Right lung (tissue), 5 donors: ENCODE measurements around the gene ASMTL. TPM values are rescaled to one million over a fixed set of nuclear protein-coding genes. Genes with fewer than 3 reads are reported as not detected.
"Not testable (repeated sequence)": the region's sequence is repeated elsewhere in the genome, so short reads cannot be mapped to it uniquely, and the experiment has no call there.

Experiments
- DNase-seq, 2 donors: peaks; one replicate each; pipeline ENCODE4 v3.0.0-alpha.2; 2013
- polyA plus RNA-seq, 5 donors: library from polyadenylated mRNA; unstranded; fragments of 120-200 nt; gene quantifications; one replicate each; pipeline versions ENCODE4 v1.2.1 to v1.2.3, GENCODE V29; 2013; ENCODE audit warnings: inconsistent platforms in 1 of 5, low replicate concordance in 1 of 5; ENCODE audit not compliant: insufficient read length in 5 of 5, insufficient read depth in 1 of 5

ASMTL gene
- polyA plus RNA-seq, 5 donors, result 17.2 to 32.1 (median 26.6) TPM

DNA sequence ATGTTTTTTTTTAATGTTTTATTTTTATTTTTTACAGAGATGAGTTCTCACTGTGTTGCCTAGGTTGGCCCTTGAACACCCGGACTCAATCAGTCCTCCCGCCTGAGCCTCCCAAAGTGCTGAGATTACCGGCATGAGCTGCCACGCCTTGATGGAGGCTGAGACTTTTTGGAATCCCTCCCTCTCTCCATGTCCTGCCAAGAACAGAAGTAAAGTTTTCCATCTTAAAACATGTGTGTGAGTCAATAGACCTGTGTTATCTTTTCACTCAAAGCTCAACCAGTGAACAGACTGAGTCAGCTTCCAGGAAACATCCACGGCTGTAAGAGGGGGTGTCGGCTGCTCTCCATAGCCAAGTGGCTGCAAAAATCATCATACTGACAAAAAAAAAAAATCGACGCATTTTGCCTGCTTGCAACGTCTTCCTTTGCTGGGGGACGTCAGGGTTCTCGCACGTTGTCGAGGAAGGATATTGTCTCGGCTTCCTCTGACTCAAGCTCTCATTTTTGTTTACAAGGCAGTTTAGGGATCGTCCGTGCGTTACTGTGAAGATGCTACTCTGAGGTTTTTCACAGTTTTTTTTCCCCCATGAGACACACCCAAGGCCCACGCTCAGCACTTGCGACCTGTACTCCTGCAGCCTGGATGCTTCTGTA is 10.0 kb upstream of the ASMTL start:
- DNase-seq, result no peak

DNA sequence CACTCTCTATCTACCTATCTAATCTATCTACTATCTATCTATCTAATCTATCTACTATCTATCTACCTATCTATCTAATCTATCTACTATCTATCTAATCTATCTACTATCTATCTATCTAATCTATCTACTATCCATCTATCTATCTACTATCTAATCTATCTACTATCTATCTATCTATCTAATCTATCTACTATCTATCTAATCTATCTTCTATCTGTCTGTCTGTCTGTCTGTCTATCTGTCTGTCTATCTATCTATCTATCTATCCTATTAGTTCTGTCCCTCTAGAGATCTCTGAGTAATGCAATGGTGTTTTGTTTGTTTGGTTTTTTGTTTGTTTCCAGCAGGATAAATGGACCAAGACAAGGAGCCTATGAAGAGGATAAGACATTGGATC is 9.4 kb upstream of the ASMTL start:
- DNase-seq, result no peak

DNA sequence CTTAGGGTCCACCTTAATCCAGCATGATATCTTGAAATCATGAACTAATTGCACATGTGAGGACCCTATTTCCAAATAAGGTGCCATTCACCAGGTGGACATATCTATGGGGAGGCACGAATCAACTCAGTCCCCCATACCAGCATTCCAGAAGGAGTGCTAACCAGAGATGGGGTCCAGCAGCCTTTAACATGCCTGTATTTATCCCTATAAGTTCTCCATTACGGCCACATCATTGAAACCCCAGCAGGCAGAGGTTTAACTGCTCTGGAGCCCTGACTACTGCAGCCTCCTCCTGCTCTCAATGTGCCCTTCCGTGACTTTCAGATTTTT is 3.2 kb upstream of the ASMTL start:
- DNase-seq, result no peak

DNA sequence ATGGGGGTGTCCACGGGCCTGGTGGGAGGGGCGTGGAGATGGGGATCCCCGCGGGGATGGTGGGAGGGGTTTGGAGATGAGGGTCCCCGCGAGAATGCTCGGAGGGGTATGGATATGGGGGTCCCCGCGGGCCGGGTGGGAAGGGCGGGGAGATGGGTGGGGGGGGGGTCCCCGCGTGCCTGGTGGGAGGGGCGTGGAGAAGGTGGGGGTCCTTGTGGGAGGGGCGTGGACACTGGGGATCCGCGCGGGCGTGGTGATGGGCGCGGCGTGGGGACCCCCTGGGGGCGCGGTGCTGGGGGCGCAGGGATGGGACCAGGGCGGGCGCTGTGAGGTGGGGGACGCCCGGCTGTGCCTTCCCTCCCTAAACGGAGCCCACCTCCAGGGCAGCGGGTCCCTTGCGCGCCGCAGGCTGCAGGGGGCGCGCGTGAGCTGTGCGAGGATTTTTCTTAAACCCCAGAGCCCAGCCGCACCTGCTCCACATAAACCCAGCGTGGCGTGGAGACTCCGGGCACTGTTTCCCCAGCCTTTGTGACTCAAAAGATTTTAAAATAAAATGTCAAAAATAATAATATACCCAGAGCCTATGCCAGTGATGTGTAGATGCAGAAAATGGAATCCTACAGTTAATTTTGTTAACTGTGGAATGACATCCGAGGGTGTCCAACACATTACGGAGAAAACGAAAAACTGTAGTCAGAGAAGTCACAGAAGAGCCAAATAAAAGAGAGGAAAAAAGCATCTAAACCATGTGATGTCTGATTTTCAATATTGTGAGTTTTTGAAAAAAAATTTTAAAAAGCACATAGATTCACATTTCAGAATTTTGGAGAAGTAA is 1.5 kb upstream of the ASMTL start:
- DNase-seq, result peak; percentile 55 to 64

DNA sequence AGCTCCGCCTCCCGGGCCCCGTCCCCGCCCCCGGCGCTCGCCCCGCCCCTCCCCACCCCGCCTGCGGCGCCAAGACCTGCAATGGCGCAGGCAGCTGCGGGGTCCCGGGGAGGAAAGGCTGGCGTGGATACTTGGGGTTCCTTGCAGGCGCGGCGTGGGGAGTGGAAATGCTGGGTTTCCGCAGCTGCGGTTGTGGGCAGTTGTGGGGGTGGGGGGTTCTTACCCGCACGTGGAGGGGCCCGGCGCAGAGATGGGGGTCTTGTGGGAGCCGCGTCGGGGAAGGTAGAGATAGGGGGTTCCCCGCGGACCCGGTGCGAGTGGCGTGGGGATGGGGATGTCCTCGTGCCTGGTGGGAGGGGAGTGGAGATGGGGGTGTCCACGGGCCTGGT is 680 bp upstream of the ASMTL start:
- DNase-seq, result no peak

DNA sequence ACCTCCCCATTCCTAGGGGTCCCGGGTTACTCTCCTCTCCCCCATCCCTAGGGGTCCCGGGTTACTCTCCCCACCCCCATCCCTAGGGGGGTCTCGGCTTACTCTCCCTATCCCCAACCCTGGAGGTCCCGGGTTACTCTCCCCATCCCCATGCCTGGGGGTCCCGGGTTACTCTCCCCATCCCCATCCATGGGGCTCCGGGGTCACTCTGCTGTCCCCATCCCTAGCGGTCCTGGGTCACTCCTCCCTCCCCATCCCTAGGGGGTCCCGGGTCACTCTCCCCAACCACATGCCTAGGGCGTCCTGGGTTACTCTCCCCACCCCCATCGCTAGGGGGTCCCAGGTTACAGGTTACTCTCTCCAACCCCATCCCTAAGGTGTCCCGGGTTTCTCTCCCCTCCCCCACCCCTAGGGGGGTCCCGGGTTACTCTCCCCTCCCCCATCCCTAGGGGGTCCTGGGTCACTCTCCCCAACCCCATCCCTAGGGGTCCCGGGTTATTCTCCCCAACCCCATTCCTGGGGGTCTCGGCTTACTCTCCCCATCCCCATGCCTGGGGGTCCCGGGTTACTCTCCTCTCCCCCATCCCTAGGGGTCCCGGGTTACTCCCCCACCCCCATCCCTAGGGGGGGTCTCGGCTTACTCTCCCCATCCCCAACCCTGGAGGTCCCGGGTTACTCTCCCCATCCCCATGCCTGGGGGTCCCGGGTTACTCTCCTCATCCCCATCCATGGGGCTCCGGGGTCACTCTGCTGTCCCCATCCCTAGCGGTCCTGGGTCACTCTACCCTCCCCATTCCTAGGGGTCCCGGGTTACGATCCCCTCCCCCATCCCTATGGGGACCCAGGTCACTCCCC is 821 bp downstream of the ASMTL start:
- DNase-seq, result no peak

DNA sequence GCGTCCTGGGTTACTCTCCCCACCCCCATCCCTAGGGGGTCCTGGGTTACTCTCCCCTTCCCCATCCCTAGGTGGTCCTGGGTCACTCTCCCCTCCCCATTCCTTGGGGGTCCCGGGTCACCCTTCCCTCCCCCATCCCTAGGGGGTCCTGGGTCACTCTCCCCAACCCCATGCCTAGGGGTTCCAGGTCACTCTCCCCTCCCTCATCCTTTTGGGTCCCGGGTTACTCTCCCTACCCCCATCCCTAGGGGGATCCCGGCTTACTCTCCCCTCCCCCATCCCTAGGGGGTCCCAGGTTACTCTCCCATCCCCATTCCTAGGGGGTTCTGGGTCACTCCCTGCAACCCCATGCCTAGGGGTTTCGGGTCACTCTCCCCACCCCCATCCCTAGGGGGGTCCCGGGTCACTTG is 1.5 kb downstream of the ASMTL start:
- no peak for DNase-seq

DNA sequence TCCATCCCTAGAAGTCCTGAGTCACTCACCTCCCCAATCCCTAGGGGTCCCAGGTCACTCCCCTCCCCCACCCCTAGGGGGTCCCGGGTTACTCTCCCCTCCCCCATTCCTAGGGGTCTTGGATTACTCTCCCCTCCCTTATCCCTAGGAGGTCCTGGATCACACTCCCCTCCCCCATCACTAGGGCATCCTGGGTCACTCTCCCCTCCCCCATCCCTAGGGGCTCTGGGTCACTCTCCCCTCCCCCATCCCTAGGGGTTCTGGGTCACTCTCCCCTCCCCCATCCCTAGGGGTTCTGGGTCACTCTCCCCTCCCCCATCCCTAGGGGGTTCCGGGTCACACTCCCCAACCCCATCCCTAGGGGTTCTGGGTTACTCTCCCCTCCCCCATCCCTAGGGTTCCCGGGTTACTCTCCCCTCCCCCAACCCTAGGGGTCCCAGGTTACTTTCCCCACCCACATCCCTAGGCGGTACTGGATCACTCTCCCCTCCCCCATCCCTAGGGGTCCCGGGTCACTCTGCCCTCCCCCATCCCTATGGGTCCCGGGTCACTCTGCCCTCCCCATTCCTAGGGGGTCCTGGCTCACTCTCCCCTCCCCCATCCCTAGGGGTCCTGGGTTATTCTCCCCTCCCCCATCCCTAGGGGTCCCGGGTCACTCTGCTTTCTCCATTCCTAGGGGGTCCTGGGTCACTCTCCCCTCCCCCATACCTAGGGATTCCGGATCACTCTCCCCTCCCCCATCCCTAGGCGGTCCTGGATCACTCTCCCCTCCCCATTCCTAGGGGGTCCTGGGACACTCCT is 2.1 kb downstream of the ASMTL start:
- no peak for DNase-seq

DNA sequence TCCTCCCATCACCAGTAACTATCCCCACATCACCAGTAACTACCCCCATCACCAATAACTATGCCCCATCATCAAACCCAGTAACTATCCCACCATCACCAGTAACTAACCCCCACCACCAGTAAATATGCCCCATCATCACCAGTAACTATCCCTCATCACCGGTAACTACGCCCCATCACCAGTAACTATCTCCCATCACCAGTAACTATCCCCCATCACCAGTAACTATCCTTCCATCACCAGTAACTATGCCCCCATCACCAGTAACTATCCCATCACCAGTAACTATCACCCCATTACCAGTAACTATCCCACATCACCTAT is 2.9 kb downstream of the ASMTL start:
- no peak for DNase-seq

DNA sequence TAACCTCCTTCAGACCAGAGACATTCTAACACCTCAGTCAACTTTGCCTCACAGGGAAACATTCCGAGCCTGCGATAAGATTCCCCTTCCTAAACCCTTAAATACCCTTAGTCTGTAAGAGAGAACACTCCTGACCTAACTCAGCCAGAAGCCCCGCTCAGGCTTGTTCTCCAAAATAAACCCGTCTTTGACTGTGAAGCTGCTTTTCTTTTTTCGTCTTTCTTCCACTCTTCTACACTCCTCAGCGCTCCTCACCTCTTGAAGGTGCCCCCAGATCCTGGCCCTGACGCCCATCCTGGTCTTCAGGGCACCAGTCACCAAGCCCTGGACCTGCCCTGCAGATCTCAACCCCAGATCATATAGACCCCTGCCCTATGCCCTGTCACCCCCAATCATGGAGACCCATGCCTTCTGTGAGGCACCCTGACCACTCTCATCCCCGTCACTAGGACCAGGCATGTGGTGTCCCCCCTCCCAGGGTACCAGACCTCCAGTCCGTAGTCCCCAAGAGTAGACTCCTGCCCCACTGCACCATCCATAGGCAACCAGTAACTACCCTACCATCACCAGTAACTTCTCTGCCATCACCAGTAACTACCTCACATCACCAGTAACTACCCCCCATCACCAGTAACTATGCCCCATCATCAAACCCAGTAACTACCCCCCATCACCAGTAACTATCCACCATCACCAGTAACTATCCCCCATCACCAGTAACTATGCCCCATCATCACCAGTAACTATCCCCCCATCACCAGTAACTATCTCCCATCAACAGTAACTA is 3.5 kb downstream of the ASMTL start:
- no peak for DNase-seq

DNA sequence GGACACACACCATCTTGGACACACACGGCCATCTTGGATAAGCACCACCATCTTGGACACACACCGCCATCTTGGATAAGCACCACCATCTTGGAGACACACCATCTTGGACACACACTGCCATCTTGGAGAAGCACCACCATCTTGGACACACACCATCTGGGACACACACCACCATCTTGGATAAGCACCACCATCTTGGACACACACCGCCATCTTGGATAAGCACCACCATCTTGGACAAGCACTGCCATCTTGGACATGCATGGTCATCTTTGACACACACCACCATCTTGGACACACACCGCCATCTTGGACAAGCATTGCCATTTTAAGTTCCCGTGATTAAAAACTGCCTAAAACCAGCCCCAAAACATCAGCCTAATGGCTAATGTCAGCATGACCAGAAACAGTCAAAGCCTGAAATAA is 4.1 kb downstream of the ASMTL start:
- DNase-seq, result not testable (repeated sequence)

DNA sequence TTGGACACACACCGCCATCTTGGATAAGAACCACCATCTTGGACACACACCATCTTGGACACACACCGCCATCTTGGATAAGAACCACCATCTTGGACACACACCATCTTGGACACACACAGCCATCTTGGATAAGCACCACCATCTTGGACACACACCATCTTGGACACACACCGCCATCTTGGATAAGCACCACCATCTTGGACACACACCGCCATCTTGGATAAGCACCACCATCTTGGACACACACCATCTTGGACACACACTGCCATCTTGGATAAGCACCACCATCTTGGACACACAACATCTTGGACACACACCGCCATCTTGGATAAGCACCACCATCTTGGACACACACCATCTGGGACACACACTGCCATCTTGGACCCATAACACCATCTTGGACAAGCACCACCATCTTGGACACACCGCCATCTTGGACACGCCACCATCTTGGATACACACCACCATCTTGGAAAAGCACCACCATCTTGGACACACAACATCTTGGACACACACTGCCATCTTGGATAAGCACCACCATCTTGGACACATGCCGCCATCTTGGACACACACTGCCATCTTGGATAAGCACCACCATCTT is 4.6 kb downstream of the ASMTL start:
- not testable (repeated sequence) for DNase-seq

DNA sequence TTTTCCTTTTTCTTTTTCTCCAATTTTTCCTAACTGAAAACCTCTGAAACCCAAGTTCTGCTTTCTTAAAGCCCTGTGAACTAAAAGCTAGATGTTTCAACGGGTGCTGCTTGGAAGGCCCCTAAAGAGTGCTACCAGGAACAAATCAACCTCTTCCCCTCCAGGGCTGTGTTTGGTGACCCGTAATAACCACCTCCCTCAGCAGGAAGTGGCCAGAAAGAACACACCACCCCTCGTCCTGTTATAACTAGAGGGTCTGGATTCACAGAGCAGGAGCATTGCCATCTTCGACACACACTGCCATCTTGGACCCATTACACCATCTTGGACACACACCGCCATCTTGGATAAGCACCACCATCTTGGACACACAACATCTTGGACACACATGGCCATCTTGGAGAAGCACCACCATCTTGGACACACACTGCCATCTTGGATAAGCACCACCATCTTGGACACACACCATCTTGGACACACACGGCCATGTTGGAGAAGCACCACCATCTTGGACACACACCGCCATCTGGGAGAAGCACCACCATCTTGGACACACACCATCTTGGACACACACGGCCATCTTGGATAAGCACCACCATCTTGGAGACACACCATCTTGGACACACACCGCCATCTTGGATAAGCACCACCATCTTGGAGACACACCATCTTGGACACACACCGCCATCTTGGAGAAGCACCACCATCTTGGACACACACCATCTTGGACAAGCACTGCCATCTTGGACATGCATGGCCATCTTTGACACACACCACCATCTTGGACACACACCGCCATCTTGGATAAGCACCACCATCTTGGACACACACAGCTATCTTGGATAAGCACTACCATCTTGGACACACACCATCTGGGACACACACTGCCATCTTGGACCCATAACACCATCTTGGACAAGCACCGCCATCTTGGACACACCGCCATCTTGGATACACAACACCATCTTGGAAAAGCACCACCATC is 5.4 kb downstream of the ASMTL start:
- not testable (repeated sequence) for DNase-seq

DNA sequence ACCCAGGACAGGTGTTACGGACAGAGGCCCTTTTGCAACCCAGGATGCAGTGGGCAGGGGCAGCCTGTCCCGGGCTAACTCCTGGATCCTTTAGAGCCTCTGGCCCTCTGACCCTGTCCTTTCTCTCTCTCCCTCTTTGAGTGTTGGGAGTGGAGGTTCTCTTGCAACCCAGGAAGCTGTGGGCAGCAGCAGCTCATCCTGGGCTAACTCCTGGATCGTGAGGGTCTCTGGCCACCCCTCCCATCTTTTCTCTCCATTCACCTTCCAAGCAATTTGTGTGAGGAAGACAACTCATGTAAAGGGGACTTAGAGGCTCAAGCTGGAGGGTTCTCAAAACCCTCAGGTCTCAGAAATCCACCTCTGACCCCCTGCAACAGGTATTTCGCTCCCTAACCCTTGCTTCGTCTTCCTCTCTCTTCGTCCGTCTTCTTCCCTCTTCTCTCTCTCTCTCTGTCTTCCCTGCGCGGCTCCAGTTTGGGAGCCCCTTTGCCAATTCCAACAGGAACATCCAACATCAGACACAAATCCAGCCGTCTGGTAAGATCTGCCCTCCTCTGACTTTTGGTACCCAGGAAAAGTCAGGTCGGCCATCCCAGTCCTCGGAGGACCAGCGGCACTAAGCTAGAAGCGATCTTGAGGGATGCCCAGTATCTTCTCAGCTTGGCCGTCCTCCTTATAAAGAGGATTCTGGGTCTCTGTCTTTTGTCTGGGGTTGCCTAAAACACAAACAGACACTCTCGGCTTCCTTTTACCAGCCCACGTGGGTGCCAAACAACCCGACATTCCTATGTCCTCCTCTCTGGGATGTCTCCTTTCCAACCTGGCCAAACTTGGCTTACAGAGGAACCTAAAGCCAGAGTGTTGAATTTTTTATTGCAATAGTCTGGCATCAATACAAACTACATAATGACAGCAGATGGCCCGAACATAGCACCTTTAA is 7.9 kb downstream of the ASMTL start:
- DNase-seq, result no peak

DNA sequence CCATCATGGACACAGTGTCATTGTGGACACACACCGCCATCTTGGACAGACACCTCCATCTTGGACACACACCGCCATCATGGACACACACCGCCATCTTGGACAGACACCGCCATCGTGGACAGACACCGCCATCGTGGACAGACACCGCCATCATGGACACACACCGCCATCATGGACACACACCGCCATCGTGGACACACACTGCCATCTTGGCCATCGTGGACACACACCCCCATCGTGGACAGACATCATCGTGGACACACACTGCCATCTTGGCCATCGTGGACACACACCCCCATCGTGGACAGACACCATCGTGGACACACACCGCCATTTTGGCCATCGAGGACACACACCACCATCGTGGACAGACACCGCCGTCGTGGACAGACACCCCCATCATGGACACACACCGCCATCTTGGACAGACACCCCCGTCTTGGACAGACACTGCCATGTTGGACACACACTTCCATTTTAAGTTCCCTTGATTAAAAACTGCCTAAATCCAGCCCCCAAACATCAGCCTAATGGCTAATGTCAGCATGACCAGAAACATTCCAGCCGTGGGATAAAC is 9.1 kb downstream of the ASMTL start:
- DNase-seq, result no peak

DNA sequence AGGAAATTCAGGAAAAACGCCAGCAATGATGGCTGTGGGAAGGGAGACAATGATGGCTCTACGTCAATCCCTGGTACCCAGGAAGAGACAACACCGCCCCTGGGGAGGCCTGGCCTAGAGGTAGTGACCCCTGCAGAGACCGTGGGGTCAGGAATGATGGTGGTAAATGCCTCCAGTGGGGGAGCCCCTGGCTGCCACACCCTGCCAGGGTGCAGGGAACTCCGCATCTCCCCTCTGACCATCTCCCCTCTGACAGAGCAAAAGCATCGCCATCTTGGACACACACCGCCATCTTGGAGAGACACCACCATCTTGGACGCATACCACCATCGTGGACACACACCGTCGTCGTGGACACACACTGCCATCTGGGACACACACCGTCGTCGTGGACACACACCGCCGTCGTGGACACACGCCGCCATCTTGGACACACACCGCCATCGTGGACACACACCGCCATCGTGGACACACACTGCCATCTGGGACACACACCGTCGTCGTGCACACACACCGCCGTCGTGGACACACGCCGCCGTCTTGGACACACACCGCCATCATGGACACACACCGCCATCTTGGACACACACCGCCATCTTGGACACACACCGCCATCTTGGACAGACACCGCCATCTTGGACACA is 9.9 kb downstream of the ASMTL start:
- DNase-seq, result no peak

DNA sequence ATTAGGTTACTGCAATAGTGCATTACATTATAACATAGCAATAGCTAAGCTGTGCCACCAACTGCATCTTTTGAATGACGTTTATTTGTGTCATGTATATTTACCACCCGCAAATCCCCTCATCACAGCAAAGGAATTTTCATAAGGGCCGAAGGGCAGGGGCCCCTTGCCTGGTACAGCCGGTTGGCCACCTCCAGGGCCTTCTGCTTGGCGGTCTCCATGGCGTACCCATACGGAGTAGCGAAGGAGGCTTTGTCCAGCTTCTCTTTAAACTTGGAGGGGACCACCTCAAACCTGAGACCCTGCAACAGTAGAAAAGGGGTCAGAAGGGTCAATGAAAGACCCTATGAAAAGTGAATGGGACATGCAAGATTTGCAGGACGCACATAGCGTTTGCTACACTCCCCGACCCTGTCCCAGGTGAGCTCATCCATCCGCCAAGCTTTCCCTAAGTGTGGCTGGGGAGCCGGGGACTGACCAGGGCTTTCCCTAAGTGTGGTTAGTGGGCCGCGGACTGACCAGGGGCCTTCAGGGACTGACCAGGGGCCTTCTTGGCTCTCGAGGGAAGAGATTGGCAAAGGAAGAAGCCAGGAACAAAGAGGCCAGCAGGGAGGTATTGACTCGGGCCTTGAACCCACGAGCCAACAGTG is 10.6 kb downstream of the ASMTL start:
- no peak for DNase-seq
